ENCODE measurements around the gene ZFP90.

ZFP90 gene

GRCh38 chr16:68564382-68564985 lies 25.4 kb downstream of the ZFP90 start:
- DNase-seq (ENCODE audit: insufficient read length, low spot score) (no peak), FAIRE-seq (no peak)
- TF ChIP-seq POLR2AphosphoS5 (IDR thresholded peaks at IDR 0.05; ENCODE audit: low read depth, low read length) (no peak), PAX5 (IDR thresholded peaks at IDR 0.05; ENCODE audit: insufficient read depth, low read length, severe bottlenecking) (no peak), TAF1 (IDR thresholded peaks at IDR 0.05; ENCODE audit: low read depth, low read length) (no peak), POU2F2 (IDR thresholded peaks at IDR 0.05; ENCODE audit: low read depth, low read length) (no peak), SPI1 (IDR thresholded peaks at IDR 0.05; ENCODE audit: low read depth, low read length) (no peak), POLR2A (IDR thresholded peaks at IDR 0.05; ENCODE audit: low read depth, low read length) (no peak)

GRCh38 chr16:68574479-68574878 lies 35.4 kb downstream of the ZFP90 start:
- TF ChIP-seq TAF1 (IDR thresholded peaks at IDR 0.05; ENCODE audit: low read depth, low read length) (no peak), PAX5 (IDR thresholded peaks at IDR 0.05; ENCODE audit: insufficient read depth, low read length, severe bottlenecking) (no peak), POLR2AphosphoS5 (IDR thresholded peaks at IDR 0.05; ENCODE audit: low read depth, low read length) (no peak), SPI1 (IDR thresholded peaks at IDR 0.05; ENCODE audit: low read depth, low read length) (no peak), POU2F2 (IDR thresholded peaks at IDR 0.05; ENCODE audit: low read depth, low read length) (no peak), POLR2A (IDR thresholded peaks at IDR 0.05; ENCODE audit: low read depth, low read length) (no peak)
- FAIRE-seq (no peak), DNase-seq (ENCODE audit: insufficient read length, low spot score) (no peak)

GRCh38 chr16:68575082-68575481 lies 36.0 kb downstream of the ZFP90 start:
- no peak for TF ChIP-seq PAX5 (IDR thresholded peaks at IDR 0.05; ENCODE audit: insufficient read depth, low read length, severe bottlenecking)
- TF ChIP-seq POLR2AphosphoS5 (IDR thresholded peaks at IDR 0.05; ENCODE audit: low read depth, low read length) = no peak
- TF ChIP-seq SPI1 (IDR thresholded peaks at IDR 0.05; ENCODE audit: low read depth, low read length) = no peak
- TF ChIP-seq POLR2A (IDR thresholded peaks at IDR 0.05; ENCODE audit: low read depth, low read length) = no peak
- FAIRE-seq (no peak), DNase-seq (ENCODE audit: insufficient read length, low spot score) (no peak)

- FAIRE-seq = no peak
- DNase-seq (ENCODE audit: insufficient read length, low spot score) = no peak
- TF ChIP-seq PAX5 (IDR thresholded peaks at IDR 0.05; ENCODE audit: insufficient read depth, low read length, severe bottlenecking) = no peak
- no peak for TF ChIP-seq SPI1 (IDR thresholded peaks at IDR 0.05; ENCODE audit: low read depth, low read length)
- no peak for TF ChIP-seq POU2F2 (IDR thresholded peaks at IDR 0.05; ENCODE audit: low read depth, low read length)
- TF ChIP-seq POLR2AphosphoS5 (IDR thresholded peaks at IDR 0.05; ENCODE audit: low read depth, low read length) = no peak
- no peak for TF ChIP-seq TAF1 (IDR thresholded peaks at IDR 0.05; ENCODE audit: low read depth, low read length)
Measured at GRCh38 chr16:68577352-68577853, 38.3 kb downstream of the ZFP90 start.

GRCh38 chr16:68590201-68590994 lies 51.3 kb downstream of the ZFP90 start:
- no peak for TF ChIP-seq POU2F2 (IDR thresholded peaks at IDR 0.05; ENCODE audit: low read depth, low read length)
- no peak for TF ChIP-seq TAF1 (IDR thresholded peaks at IDR 0.05; ENCODE audit: low read depth, low read length)
- no peak for TF ChIP-seq POLR2AphosphoS5 (IDR thresholded peaks at IDR 0.05; ENCODE audit: low read depth, low read length)
- no peak for TF ChIP-seq SPI1 (IDR thresholded peaks at IDR 0.05; ENCODE audit: low read depth, low read length)
- no peak for TF ChIP-seq PAX5 (IDR thresholded peaks at IDR 0.05; ENCODE audit: insufficient read depth, low read length, severe bottlenecking)
- TF ChIP-seq POLR2A (IDR thresholded peaks at IDR 0.05; ENCODE audit: low read depth, low read length) = no peak
- FAIRE-seq = no peak

GRCh38 chr16:68592466-68593337 lies 53.6 kb downstream of the ZFP90 start:
- no peak for TF ChIP-seq POLR2AphosphoS5 (IDR thresholded peaks at IDR 0.05; ENCODE audit: low read depth, low read length)
- no peak for TF ChIP-seq PAX5 (IDR thresholded peaks at IDR 0.05; ENCODE audit: insufficient read depth, low read length, severe bottlenecking)
- no peak for TF ChIP-seq POLR2A (IDR thresholded peaks at IDR 0.05; ENCODE audit: low read depth, low read length)
- TF ChIP-seq POU2F2 (IDR thresholded peaks at IDR 0.05; ENCODE audit: low read depth, low read length) = no peak
- TF ChIP-seq SPI1 (IDR thresholded peaks at IDR 0.05; ENCODE audit: low read depth, low read length) = no peak
- no peak for TF ChIP-seq TAF1 (IDR thresholded peaks at IDR 0.05; ENCODE audit: low read depth, low read length)
- DNase-seq (ENCODE audit: insufficient read length, low spot score) (no peak), FAIRE-seq (no peak)

More at GRCh38 chr16:68590201-68590994, 51.3 kb downstream of the ZFP90 start:
- DNase-seq (ENCODE audit: insufficient read length, low spot score) = peak; percentile 63

- TF ChIP-seq POU2F2 (IDR thresholded peaks at IDR 0.05; ENCODE audit: low read depth, low read length) (no peak), POLR2AphosphoS5 (IDR thresholded peaks at IDR 0.05; ENCODE audit: low read depth, low read length) (no peak), TAF1 (IDR thresholded peaks at IDR 0.05; ENCODE audit: low read depth, low read length) (no peak), PAX5 (IDR thresholded peaks at IDR 0.05; ENCODE audit: insufficient read depth, low read length, severe bottlenecking) (no peak), SPI1 (IDR thresholded peaks at IDR 0.05; ENCODE audit: low read depth, low read length) (no peak), POLR2A (IDR thresholded peaks at IDR 0.05; ENCODE audit: low read depth, low read length) (no peak)
- FAIRE-seq = no peak
- no peak for DNase-seq (ENCODE audit: insufficient read length, low spot score)
Measured at GRCh38 chr16:68596266-68596665, 57.2 kb downstream of the ZFP90 start.

- DNase-seq (ENCODE audit: insufficient read length, low spot score) (no peak), FAIRE-seq (no peak)
- TF ChIP-seq TAF1 (IDR thresholded peaks at IDR 0.05; ENCODE audit: low read depth, low read length) = no peak
- TF ChIP-seq POLR2AphosphoS5 (IDR thresholded peaks at IDR 0.05; ENCODE audit: low read depth, low read length) = no peak
- no peak for TF ChIP-seq POLR2A (IDR thresholded peaks at IDR 0.05; ENCODE audit: low read depth, low read length)
- no peak for TF ChIP-seq PAX5 (IDR thresholded peaks at IDR 0.05; ENCODE audit: insufficient read depth, low read length, severe bottlenecking)
- no peak for TF ChIP-seq SPI1 (IDR thresholded peaks at IDR 0.05; ENCODE audit: low read depth, low read length)
- TF ChIP-seq POU2F2 (IDR thresholded peaks at IDR 0.05; ENCODE audit: low read depth, low read length) = no peak
Measured at GRCh38 chr16:68599586-68599985, 60.5 kb downstream of the ZFP90 start.

Data from GM12891 (cell line).